Fibroblast of peridontal ligament (primary cell): ENCODE measurements around the gene TRPM5.

Experiments used
- DNase-seq: peaks from one replicate; pipeline ENCODE4 v3.0.0-alpha.2; 2010; ENCODE audit errors: extremely low read depth

TRPM5 gene

GRCh38 chr11:2406878-2407410 is 37.4 kb downstream of the TRPM5 start:
- DNase-seq: no peak

DNA sequence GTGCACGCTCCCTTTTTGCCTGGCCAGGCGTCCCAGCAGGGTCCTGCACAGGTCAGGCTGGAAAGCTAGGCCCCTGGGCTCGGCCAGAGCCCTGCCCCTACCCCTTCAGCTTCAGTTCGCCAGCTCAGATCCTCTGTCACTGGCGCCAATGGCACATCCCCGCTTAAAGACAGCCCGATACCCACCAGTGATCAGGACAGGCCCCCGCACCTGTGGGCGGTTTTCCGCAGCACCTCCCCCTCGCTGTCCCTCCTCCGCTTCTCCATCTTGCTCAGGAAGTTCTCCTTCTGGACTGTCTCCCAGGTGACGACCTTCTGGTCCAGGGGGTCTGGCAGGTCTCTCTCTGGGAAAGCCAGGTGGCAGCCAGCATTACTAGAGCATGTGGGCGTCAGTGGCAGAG is 37.9 kb downstream of the TRPM5 start:
- DNase-seq: no peak

DNA sequence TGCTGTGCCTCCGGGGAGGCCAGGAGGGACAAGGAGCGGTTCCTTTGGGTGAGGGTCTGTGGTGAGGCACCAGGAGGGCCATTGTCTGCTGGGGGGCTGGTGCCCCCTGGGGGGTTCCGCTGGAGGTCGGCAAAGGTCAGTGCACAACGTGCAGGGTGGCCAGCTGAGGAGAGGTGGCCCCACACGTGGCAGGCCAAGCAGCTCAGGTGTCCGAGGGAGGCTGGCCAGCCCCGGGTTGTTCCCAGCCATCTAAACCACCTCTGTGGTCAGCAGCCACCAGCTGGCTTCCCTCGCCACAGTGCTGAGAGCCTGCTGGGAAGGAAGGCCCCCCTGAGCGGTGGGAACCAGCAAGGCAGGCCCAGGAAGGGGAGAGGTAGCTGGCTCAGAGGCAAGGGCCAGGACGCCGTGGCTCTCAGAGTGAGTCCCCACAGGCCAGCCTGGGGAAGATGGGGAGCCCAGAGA is 39.5 kb downstream of the TRPM5 start:
- DNase-seq: no peak

DNA sequence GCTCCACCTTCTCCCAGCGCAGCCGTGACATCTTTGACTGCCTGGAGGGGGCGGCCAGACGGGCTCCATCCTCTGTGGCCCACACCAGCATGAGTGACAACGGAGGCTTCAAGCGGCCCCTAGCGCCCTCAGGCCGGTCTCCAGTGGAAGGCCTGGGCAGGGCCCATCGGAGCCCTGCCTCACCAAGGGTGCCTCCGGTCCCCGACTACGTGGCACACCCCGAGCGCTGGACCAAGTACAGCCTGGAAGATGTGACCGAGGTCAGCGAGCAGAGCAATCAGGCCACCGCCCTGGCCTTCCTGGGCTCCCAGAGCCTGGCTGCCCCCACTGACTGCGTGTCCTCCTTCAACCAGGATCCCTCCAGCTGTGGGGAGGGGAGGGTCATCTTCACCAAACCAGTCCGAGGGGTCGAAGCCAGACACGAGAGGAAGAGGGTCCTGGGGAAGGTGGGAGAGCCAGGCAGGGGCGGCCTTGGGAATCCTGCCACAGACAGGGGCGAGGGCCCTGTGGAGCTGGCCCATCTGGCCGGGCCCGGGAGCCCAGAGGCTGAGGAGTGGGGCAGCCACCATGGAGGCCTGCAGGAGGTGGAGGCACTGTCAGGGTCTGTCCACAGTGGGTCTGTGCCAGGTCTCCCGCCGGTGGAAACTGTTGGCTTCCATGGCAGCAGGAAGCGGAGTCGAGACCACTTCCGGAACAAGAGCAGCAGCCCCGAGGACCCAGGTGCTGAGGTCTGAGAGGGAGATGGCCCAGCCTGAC is 41.2 kb downstream of the TRPM5 start:
- DNase-seq: no peak

- DNase-seq: no peak
These were observed 42.2 kb downstream of the TRPM5 start for GRCh38 chr11:2402106-2402505.

DNA sequence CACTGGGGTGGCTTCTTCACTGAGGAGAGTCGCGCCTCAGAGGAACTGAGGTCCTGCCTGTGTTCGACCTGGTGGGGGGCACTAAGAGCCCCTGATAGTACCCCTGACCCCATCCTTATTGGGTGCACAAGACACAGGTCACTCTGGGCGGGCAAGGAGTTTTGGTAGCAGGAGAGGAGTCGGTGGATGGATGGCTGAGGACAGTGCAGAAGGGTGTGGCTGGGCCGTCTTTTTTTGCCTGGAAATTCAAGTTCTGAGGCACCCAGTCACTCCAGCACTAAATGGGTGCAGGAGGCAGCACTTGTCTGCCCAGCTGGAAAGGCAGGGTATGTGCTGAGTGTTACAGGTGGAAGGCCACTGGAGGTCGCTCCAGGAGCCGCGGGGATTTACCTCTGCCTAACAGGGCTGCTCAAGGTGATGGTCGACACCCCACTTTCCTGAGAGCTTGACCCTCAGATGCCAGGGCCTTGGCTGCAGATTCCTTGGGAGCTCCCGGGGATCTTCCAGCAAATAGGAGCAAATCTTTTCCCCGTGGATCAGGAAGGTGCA is 42.8 kb downstream of the TRPM5 start:
- no peak for DNase-seq

GRCh38 chr11:2400762-2401435 is 43.4 kb downstream of the TRPM5 start:
- DNase-seq: no peak

DNA sequence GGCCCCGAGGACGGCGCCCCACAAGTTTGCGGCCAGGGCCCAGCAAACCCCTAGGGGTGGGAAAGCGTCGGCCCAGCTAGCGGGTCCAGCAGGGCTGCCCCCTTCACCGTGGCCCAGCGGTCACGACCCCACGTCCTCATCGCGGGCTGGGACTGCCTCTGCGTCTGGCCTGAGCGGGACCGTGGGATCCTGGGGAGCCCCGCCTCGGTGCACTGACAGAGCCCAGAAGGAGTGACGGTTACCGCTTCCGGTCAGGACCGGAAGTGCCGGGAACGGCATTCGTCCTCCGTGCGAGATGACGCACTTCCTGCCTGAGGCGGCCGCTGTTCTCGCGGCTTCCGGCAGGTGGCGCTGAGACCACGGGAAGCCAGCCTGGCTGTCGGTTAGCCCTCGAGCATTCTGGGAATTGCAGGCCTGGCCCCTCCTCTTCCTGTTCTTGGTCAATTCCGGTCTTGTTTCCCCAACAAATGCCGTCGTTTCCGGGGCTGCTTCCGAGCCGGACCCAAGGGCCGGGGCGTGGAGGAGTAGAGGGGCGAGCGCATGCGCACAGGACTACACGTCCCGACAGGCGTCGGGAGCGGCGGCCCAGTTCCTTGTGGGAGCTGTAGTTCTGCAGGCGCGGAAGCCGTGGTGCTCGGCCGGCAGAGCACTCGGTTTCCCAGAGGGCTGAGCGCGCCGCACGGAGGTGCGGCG is 44.1 kb downstream of the TRPM5 start, which contains the start of gene TSSC4:
TSSC4 (plus strand) TSS at position 682 of the 693 bp plus-strand sequence. CDS start 1,884 bp downstream, outside the sequence.
- DNase-seq: peak; percentile 100

- DNase-seq: no peak
These were observed 44.7 kb downstream of the TRPM5 start for GRCh38 chr11:2399488-2400068.

DNA sequence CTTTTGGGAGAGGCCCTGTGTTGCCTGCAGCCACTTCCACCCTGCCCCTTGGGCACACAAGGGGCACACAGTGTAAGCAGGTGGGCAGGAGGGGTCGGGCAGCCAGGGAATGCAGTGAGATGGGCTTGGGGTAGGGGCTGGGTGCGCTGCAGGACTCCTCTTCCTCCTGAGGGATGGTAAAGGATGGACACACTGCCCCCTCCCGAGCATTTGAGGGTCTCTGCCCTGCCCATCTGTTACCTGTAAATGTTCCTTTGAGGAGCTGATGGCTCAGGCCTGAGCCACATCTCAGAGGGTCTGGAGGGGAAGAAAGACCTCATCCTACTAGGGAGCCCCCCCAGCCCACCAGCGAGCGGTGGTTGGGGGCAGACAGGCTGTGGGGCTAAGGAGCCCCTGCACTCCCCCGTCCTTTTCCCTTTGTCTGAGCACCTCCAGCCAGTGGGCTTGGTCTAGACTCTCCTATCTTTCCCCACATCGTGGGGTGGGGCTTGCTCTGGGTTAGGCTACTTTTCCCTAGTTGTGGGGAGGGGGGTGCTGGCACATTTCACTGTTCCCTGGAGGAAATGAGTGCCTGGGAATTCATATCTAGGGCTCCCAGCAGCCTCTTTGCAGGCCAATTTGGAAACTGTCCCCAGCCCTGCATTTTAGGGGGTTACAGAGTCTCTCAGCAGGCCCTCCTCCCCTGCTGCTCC is 45.5 kb downstream of the TRPM5 start:
- DNase-seq: no peak

DNA sequence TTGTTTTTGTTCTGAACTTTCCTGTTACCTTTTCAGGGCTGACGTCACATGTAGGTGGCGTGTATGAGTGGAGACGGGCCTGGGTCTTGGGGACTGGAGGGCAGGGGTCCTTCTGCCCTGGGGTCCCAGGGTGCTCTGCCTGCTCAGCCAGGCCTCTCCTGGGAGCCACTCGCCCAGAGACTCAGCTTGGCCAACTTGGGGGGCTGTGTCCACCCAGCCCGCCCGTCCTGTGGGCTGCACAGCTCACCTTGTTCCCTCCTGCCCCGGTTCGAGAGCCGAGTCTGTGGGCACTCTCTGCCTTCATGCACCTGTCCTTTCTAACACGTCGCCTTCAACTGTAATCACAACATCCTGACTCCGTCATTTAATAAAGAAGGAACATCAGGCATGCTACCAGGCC is 47.3 kb downstream of the TRPM5 start:
- no peak for DNase-seq

DNA sequence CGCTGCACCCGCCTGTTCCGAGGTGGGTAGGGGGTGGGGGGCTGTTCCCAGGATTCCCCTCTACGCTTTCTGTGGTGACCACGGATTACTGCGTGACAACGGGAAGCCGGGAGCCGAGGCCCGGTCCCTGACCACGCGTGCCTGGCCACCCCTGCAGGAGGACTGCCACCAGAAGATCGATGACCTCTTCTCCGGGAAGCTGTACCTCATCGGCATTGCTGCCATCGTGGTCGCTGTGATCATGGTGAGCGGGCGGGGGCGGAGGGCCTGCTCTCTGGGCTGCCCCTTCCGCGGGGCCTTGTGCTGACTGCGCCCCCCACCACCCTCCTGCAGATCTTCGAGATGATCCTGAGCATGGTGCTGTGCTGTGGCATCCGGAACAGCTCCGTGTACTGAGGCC is 47.8 kb downstream of the TRPM5 start:
- no peak for DNase-seq

- no peak for DNase-seq
These were observed 48.5 kb downstream of the TRPM5 start for GRCh38 chr11:2395856-2396255.

DNA sequence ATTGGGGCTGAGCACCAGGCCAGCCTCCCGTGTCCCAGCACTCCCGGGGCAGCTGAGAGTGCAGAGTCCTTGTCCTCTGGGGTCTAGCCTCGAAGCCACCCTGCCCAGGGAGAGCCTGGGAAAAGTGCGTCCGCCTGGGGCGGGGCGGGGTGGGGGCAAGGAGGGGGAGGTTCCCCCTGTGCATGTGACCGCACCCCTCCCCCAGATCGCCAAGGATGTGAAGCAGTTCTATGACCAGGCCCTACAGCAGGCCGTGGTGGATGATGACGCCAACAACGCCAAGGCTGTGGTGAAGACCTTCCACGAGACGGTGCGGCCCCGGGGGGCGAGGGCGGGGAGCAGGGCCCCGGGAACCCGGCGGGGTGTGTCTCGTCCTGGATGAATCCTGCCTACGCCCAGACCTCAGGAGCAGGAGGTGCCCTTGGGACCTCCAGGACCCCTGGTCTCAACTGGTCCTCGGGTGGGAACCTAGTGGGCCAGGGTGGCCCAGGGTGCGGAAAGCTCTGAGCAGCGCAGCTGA is 49.0 kb downstream of the TRPM5 start:
- DNase-seq: no peak

DNA sequence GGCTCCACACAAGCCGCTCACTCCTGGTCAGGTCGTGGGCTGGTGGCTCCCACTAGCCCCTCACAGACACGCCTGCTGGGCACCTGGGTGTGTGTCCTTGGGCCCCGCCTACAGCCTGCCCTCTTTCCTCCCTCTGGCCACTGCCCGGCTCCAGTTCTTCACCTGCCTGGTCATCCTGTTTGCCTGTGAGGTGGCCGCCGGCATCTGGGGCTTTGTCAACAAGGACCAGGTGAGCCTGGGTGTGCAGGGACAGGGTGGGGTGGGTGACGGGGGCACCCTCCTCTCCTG is 49.6 kb downstream of the TRPM5 start:
- DNase-seq: no peak
